ENCODE results near the gene FXR2. TPM values are rescaled to one million over a fixed set of nuclear protein-coding genes. Genes with fewer than 3 reads are reported as not detected.

FXR2 gene
- polyA plus RNA-seq, 1 donor from 2014 or later = 118 TPM

GRCh38 chr17:7652388-7653356 is 38.0 kb upstream of the FXR2 start:
- no peaks in the 10 kb centered on the region for H3K9me3 ChIP-seq (ENCODE audit: low read length)
- peak overlapping the region; percentile 86 for H3K9ac ChIP-seq (ENCODE audit: low read length)
- peak overlapping the region; percentile 68 for H3K27ac ChIP-seq (ENCODE audit: low read length)
- H3K27me3 ChIP-seq (ENCODE audit: insufficient read depth, low read depth, low read length) = no peaks in the 10 kb centered on the region
- H3K36me3 ChIP-seq (ENCODE audit: insufficient read depth, low read length) = no peaks in the 10 kb centered on the region
- H3K4me2 ChIP-seq (ENCODE audit: low read length) = peak overlapping the region; percentile 80
- no peak for TF ChIP-seq TAF1 (IDR thresholded peaks at IDR 0.05; ENCODE audit: low read depth)
- no peak for TF ChIP-seq SMC3 (conservative IDR thresholded peaks at IDR 0.05; ENCODE audit: poor library complexity)
- TF ChIP-seq RAD21 (conservative IDR thresholded peaks at IDR 0.05) = no peak
- no peak for TF ChIP-seq EP300 (conservative IDR thresholded peaks at IDR 0.05; ENCODE audit: poor library complexity, severe bottlenecking)
- no peak for TF ChIP-seq REST (IDR thresholded peaks at IDR 0.05; ENCODE audit: borderline replicate concordance)
- no peak for TF ChIP-seq POLR2AphosphoS5 (IDR thresholded peaks at IDR 0.05)
- TF ChIP-seq MXI1 (conservative IDR thresholded peaks at IDR 0.05; ENCODE audit: poor library complexity, severe bottlenecking) = no peak
- TF ChIP-seq CTCF (IDR thresholded peaks at IDR 0.05; ENCODE audit: poor library complexity, severe bottlenecking) = no peak
- no peak for TF ChIP-seq EZH2 (IDR thresholded peaks at IDR 0.05; ENCODE audit: borderline replicate concordance, insufficient read depth, low read length, poor library complexity, severe bottlenecking)
- H4K20me1 ChIP-seq (ENCODE audit: insufficient read depth) = no peaks in the 10 kb centered on the region
- H3K79me2 ChIP-seq (replicated peaks; ENCODE audit: insufficient read depth, low read length) = peaks cover 10% of the 10 kb centered on the region
- H3K4me3 ChIP-seq (ENCODE audit: low read length) = peak overlapping the region; percentile 95
- H3K9me2 ChIP-seq (ENCODE audit: insufficient read depth, low read length) = no peaks in the 10 kb centered on the region
- no peaks in the 10 kb centered on the region for H3F3A ChIP-seq (ENCODE audit: insufficient read depth, low read length, poor library complexity, severe bottlenecking)
- H2AFZ ChIP-seq (ENCODE audit: low read depth, low read length) = no peak overlapping the region

- H3K27ac ChIP-seq (ENCODE audit: low read length) = peak overlapping the region; percentile 68
- TF ChIP-seq EZH2 (IDR thresholded peaks at IDR 0.05; ENCODE audit: borderline replicate concordance, insufficient read depth, low read length, poor library complexity, severe bottlenecking) (no peak), REST (IDR thresholded peaks at IDR 0.05; ENCODE audit: borderline replicate concordance) (no peak), POLR2AphosphoS5 (IDR thresholded peaks at IDR 0.05) (peak; percentile 57), SMC3 (conservative IDR thresholded peaks at IDR 0.05; ENCODE audit: poor library complexity) (peak; percentile 16), MXI1 (conservative IDR thresholded peaks at IDR 0.05; ENCODE audit: poor library complexity, severe bottlenecking) (no peak), CTCF (IDR thresholded peaks at IDR 0.05; ENCODE audit: poor library complexity, severe bottlenecking) (peak; percentile 46), RAD21 (conservative IDR thresholded peaks at IDR 0.05) (peak; percentile 37)
- H3K9me3 ChIP-seq (ENCODE audit: low read length) = no peaks in the 10 kb centered on the region
- no peaks in the 10 kb centered on the region for H3F3A ChIP-seq (ENCODE audit: insufficient read depth, low read length, poor library complexity, severe bottlenecking)
- H3K36me3 ChIP-seq (ENCODE audit: insufficient read depth, low read length) = no peaks in the 10 kb centered on the region
- peak overlapping the region; percentile 80 for H3K4me2 ChIP-seq (ENCODE audit: low read length)
- H4K20me1 ChIP-seq (ENCODE audit: insufficient read depth) = no peaks in the 10 kb centered on the region
- no peaks in the 10 kb centered on the region for H3K9me2 ChIP-seq (ENCODE audit: insufficient read depth, low read length)
- H3K4me3 ChIP-seq (ENCODE audit: low read length) = peak overlapping the region; percentile 95
- no peak overlapping the region for H2AFZ ChIP-seq (ENCODE audit: low read depth, low read length)
- H3K9ac ChIP-seq (ENCODE audit: low read length) = peak overlapping the region; percentile 86
- H3K79me2 ChIP-seq (replicated peaks; ENCODE audit: insufficient read depth, low read length) = peaks cover 10% of the 10 kb centered on the region
- H3K27me3 ChIP-seq (ENCODE audit: insufficient read depth, low read depth, low read length) = no peaks in the 10 kb centered on the region
These were observed 37.1 kb upstream of the FXR2 start for GRCh38 chr17:7651665-7652387.

Data from neural cell (in vitro differentiated cells).